SU-DHL-6 (cell line): ENCODE results near the gene SPTLC3.

Experiments
- H2AFZ ChIP-seq: fragments of 200-600 bp; sonication (generic); 2 replicates; pipeline ENCODE4 v1.6.1; 2014; ENCODE audit warnings: low read depth, mild to moderate bottlenecking, moderate library complexity, mixed read lengths, antibody characterized with exemption, low read length; ENCODE audit not compliant: severe bottlenecking
- H3F3A ChIP-seq: fragments of 200-600 bp; shearing (Covaris generic); 2 replicates; pipeline ENCODE4 v1.6.0; 2016; ENCODE audit warnings: antibody characterized with exemption, mild to moderate bottlenecking; ENCODE audit not compliant: insufficient read depth
- H3K27ac ChIP-seq: fragments of 200-600 bp; sonication (generic); 2 replicates; pipeline ENCODE4 v1.5.1; 2016; ENCODE audit warnings: low read depth, mild to moderate bottlenecking, low read length, moderate library complexity, mixed read lengths
- H3K27me3 ChIP-seq: fragments of 200-600 bp; sonication (generic), shearing (Covaris generic); 2 replicates; pipeline ENCODE4 v1.6.0; 2014; ENCODE audit warnings: mild to moderate bottlenecking, low read length
- H3K36me3 ChIP-seq: fragments of 200-600 bp; sonication (generic); 2 replicates; pipeline ENCODE4 v1.6.1; 2014; ENCODE audit warnings: mild to moderate bottlenecking, low read length, mixed read lengths
- H3K4me2 ChIP-seq: fragments of 300-600, 200-600 bp; shearing (Covaris generic), sonication (generic); 2 replicates; pipeline ENCODE4 v1.6.0; 2014; ENCODE audit warnings: low read length, low read depth, mild to moderate bottlenecking; ENCODE audit not compliant: poor library complexity, severe bottlenecking
- H3K4me3 ChIP-seq: fragments of 200-600 bp; sonication (generic); 2 replicates; pipeline ENCODE4 v1.5.1; 2014; ENCODE audit warnings: antibody characterized with exemption, low read length, mild to moderate bottlenecking, mixed read lengths; ENCODE audit not compliant: insufficient read depth, poor library complexity, severe bottlenecking
- H3K79me2 ChIP-seq: fragments of 200-600 bp; sonication (generic); 2 replicates; pipeline ENCODE4 v1.6.1; 2014; ENCODE audit warnings: mild to moderate bottlenecking, low read length, moderate library complexity; ENCODE audit not compliant: insufficient read depth
- H3K9ac ChIP-seq: fragments of 200-600 bp; sonication (generic); 2 replicates; pipeline ENCODE4 v1.7.0; 2014; ENCODE audit warnings: mild to moderate bottlenecking, low read length
- H3K9me2 ChIP-seq: fragments of 200-600 bp; sonication (generic); replicated peaks from 2 replicates; pipeline ENCODE4 v1.6.1; 2014; ENCODE audit warnings: low read length; ENCODE audit not compliant: insufficient read depth
- H3K9me3 ChIP-seq: fragments of 200-600 bp; sonication (generic); 2 replicates; pipeline ENCODE4 v1.6.1; 2014; ENCODE audit warnings: low read length, mixed read lengths; ENCODE audit not compliant: insufficient read depth
- H4K20me1 ChIP-seq: fragments of 200-600 bp; sonication (generic); 2 replicates; pipeline ENCODE4 v1.6.1; 2014; ENCODE audit warnings: low read depth, mild to moderate bottlenecking, antibody characterized with exemption, low read length, moderate library complexity, mixed read lengths
- CTCF ChIP-seq: fragments of 200-600 bp; sonication (generic); IDR thresholded peaks from one replicate; pipeline ENCODE4 v1.5.1; 2017; ENCODE audit warnings: antibody characterized with exemption, mild to moderate bottlenecking, low read length, moderate library complexity; ENCODE audit not compliant: insufficient read depth, poor library complexity, severe bottlenecking
- EZH2phosphoT487 ChIP-seq: fragments of 200-600 bp; sonication (generic), shearing (Covaris generic); conservative IDR thresholded peaks from 2 replicates; pipeline ENCODE4 v1.6.1; 2018; ENCODE audit warnings: mild to moderate bottlenecking, antibody characterized with exemption, low read length, moderate library complexity, mixed read lengths

The SPTLC3 gene

GRCh38 chr20:12989586-12990115 is 19.1 kb upstream of the SPTLC3 start:
- H3K36me3 ChIP-seq = no peaks in the 10 kb centered on the region
- no peak overlapping the region for H3K9ac ChIP-seq
- no peak overlapping the region for H3K27ac ChIP-seq
- H4K20me1 ChIP-seq = no peaks in the 10 kb centered on the region
- no peaks in the 10 kb centered on the region for H3K9me3 ChIP-seq
- no peaks in the 10 kb centered on the region for H3K9me2 ChIP-seq
- H3K4me3 ChIP-seq = no peak overlapping the region
- no peaks in the 10 kb centered on the region for H3K27me3 ChIP-seq
- H3K4me2 ChIP-seq = no peak overlapping the region
- H3K79me2 ChIP-seq = no peaks in the 10 kb centered on the region
- TF ChIP-seq EZH2phosphoT487 = no peak
- TF ChIP-seq CTCF = no peak
- H2AFZ ChIP-seq = no peak overlapping the region
- H3F3A ChIP-seq = no peaks in the 10 kb centered on the region

- Histone ChIP-seq H3K9me2 (no peaks in the 10 kb centered on the region), H3F3A (no peaks in the 10 kb centered on the region), H3K9me3 (no peaks in the 10 kb centered on the region), H3K79me2 (no peaks in the 10 kb centered on the region), H3K4me3 (no peak overlapping the region), H3K36me3 (no peaks in the 10 kb centered on the region), H3K27me3 (0 out of 2 replicates have a peak, but pooled peaks cover 3% of the 10 kb centered on the region), H3K4me2 (no peak overlapping the region), H4K20me1 (no peaks in the 10 kb centered on the region), H3K9ac (no peak overlapping the region), H3K27ac (no peak overlapping the region), H2AFZ (no peak overlapping the region)
- TF ChIP-seq CTCF = no peak
- no peak for TF ChIP-seq EZH2phosphoT487
Measured at GRCh38 chr20:12997128-12997655, 11.6 kb upstream of the SPTLC3 start.

- no peaks in the 10 kb centered on the region for H3K9me2 ChIP-seq
- H3F3A ChIP-seq = no peaks in the 10 kb centered on the region
- no peak overlapping the region for H3K4me3 ChIP-seq
- no peak overlapping the region for H3K9ac ChIP-seq
- TF ChIP-seq CTCF = no peak
- TF ChIP-seq EZH2phosphoT487 = no peak
- H4K20me1 ChIP-seq = no peaks in the 10 kb centered on the region
- no peak overlapping the region for H3K27ac ChIP-seq
- no peak overlapping the region for H3K4me2 ChIP-seq
- H3K27me3 ChIP-seq = 0 out of 2 replicates have a peak, but pooled peaks cover 3% of the 10 kb centered on the region
- H2AFZ ChIP-seq = no peak overlapping the region
- H3K36me3 ChIP-seq = no peaks in the 10 kb centered on the region
- no peaks in the 10 kb centered on the region for H3K9me3 ChIP-seq
- no peaks in the 10 kb centered on the region for H3K79me2 ChIP-seq
Measured at GRCh38 chr20:12998046-12998445, 10.7 kb upstream of the SPTLC3 start.
